Panc1 (cell line): ENCODE measurements around the gene ITIH5. TPM values are rescaled to one million over a fixed set of nuclear protein-coding genes. Genes with fewer than 3 reads are reported as not detected.

Source experiments
- ATAC-seq: fragments of 200-7000 bp; cut with Tn5 transposase; 2 replicates; pipeline ENCODE4 v1.9.1; 2020; ENCODE audit warnings: mild to moderate bottlenecking, moderate library complexity
- BruUV-seq: library from RNA; stranded (reverse); fragments of 400-500 nt; replicated peaks from 2 replicates; lab custom pipeline; 2021; lab: Mats Ljungman, UMichigan
- CTCF ChIA-PET: fragments of 300-600 bp; sonication (Branson Sonifier 250); formaldehyde crosslinking; loops from one replicate; lab custom pipeline; 2022; ENCODE audit warnings: antibody characterized with exemption; lab: Charles Lee
- POLR2A ChIA-PET: fragments of 300-600 bp; sonication (Branson Sonifier 250); formaldehyde crosslinking; loops from one replicate; lab custom pipeline; 2022; ENCODE audit warnings: antibody characterized with exemption; lab: Charles Lee
- DNase-seq: peaks from one replicate; pipeline ENCODE4 v3.0.0-alpha.2; 2010; ENCODE audit warnings: low read depth, low spot score
- H3K27ac ChIP-seq: 2 replicates; pipeline ENCODE4 v1.5.1; 2011; ENCODE audit warnings: mild to moderate bottlenecking, low read length, inconsistent platforms
- H3K27me3 ChIP-seq: fragments of 200-500 bp; sonication (Bioruptor generic); 2 replicates; pipeline ENCODE4 v1.6.0; 2014; ENCODE audit warnings: low read length, inconsistent platforms; ENCODE audit not compliant: control insufficient read depth, insufficient read depth
- H3K36me3 ChIP-seq: fragments of 200-500 bp; sonication (Bioruptor generic); 2 replicates; pipeline ENCODE4 v1.5.1; 2014; ENCODE audit warnings: inconsistent platforms, mild to moderate bottlenecking, low read length, moderate library complexity; ENCODE audit not compliant: control insufficient read depth, insufficient read depth
- H3K4me1 ChIP-seq: 2 replicates; pipeline ENCODE4 v1.5.1; 2011; ENCODE audit warnings: inconsistent platforms, mild to moderate bottlenecking, low read length, moderate library complexity; ENCODE audit not compliant: control insufficient read depth, insufficient read depth
- H3K4me3 ChIP-seq, 2 experiments: 2 replicates each; pipeline ENCODE4 v1.5.1; 2011 to 2012; ENCODE audit warnings: low read depth in 2 of 2, low read length in 2 of 2, mild to moderate bottlenecking in 2 of 2, inconsistent platforms in 1 of 2, moderate library complexity in 1 of 2
- H3K9me3 ChIP-seq: fragments of 200-500 bp; sonication (Bioruptor generic); 2 replicates; pipeline ENCODE4 v1.5.1; 2014; ENCODE audit warnings: low read depth, mild to moderate bottlenecking, inconsistent platforms, low read length, moderate library complexity; ENCODE audit not compliant: control insufficient read depth, insufficient read depth
- CTCF ChIP-seq: fragments of 450-650 bp; IDR thresholded peaks from 2 replicates; pipeline ENCODE4 v1.5.1; 2017; ENCODE audit warnings: mild to moderate bottlenecking
- POLR2AphosphoS5 ChIP-seq: IDR thresholded peaks from 2 replicates; pipeline ENCODE4 v1.6.1; 2012; ENCODE audit warnings: mild to moderate bottlenecking, low read depth, low read length, moderate library complexity
- REST ChIP-seq, 2 experiments: IDR thresholded peaks; 2 replicates each; pipeline ENCODE4 v1.6.1; 2011 to 2012; ENCODE audit warnings: low read depth in 2 of 2, control low read depth in 1 of 2, low read length in 1 of 2, mild to moderate bottlenecking in 1 of 2, moderate library complexity in 1 of 2; ENCODE audit not compliant: insufficient read depth in 1 of 2
- SIN3A ChIP-seq: IDR thresholded peaks from 2 replicates; pipeline ENCODE4 v1.6.1; 2012; ENCODE audit warnings: low read depth, mild to moderate bottlenecking, low read length, moderate library complexity, borderline replicate concordance; ENCODE audit not compliant: insufficient read depth
- TCF7L2 ChIP-seq: IDR thresholded peaks from 2 replicates; pipeline ENCODE4 v1.6.1; 2011; ENCODE audit warnings: mild to moderate bottlenecking, low read depth, low read length, inconsistent platforms
- in situ Hi-C: cut with HindIII; loops from 2 replicates; pipeline ENCODE4 v1.10.0; 2016; ENCODE audit warnings: low sequenced_read_pairs, low pct_unique_long_range_greater_than_20kb
- intact Hi-C: fragments of 100-400 bp; cut with micrococcal nuclease; formaldehyde crosslinking; loops from one replicate; pipeline ENCODE4 v1.10.0; 2022; ENCODE audit not compliant: unreplicated experiment
- total RNA-seq: library from RNA; stranded (reverse); gene quantifications from one replicate; pipeline ENCODE4 v1.2.1, GENCODE V29; 2021; ENCODE audit not compliant: unreplicated experiment

Gene ITIH5
- total RNA-seq, 1 experiment from 2014 or later = not detected

DNA sequence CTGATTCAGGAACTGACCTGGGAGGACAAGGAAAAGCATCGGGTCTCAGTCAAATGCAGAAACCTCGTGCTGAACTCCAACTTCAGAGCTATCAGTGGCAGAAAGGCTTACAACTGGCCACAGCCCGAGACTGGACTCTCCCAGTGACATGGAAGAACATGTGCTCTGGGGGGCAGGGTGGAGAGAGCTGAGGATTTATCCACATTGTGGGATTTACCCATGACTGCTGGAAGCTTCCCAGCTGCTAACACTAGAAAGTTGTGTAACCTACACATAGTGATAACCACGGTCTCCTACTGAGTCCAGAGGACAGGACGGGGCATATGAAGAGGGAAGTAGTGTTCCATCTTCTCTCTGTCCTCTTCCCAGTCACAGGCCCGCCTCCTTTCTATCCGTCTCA lies 103.4 kb downstream of the ITIH5 start:
- Histone ChIP-seq H3K4me3 (no peak overlapping the region), H3K27ac (no peak overlapping the region), H3K9me3 (no peaks in the 10 kb centered on the region), H3K4me1 (no peaks in the 10 kb centered on the region), H3K36me3 (no peaks in the 10 kb centered on the region), H3K27me3 (no peaks in the 10 kb centered on the region; the same call in 1 of the 2 replicates)
- no TSS peak for BruUV-seq
- TF ChIP-seq CTCF = no peak
- no peak for TF ChIP-seq TCF7L2
- TF ChIP-seq POLR2AphosphoS5 = no peak
- TF ChIP-seq REST (IDR thresholded peaks at IDR 0.05; ENCODE audit: insufficient read depth in 1 of 2, low read depth in 2 of 2, low read length in 1 of 2) = no peak
- no peak for TF ChIP-seq SIN3A
- ChIA-PET CTCF (no interaction called here), POLR2A (no interaction called here)
- ATAC-seq = no peak
- intact Hi-C loops = no loop called here
- in situ Hi-C loops = no loop called here
- DNase-seq = no peak

DNA sequence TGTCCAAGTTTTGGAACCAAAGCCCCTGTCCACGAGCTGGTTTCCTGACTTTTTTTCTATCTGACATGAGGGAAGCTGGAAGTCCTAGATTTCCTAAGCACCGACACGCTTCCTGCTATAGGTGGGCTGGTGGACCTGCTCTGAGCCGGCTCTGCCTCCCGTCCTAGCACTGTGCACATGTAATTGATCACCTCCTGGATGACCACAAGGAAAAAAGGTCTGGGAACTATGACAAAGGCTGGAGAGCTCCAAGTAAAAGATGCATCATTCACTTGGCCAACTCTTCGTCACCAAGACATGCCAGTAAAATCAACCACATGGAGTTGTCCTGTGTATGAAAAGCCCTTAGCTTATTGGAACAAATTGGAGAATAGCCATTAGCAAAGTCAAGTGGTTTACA lies 104.8 kb downstream of the ITIH5 start:
- no peak overlapping the region for H3K4me3 ChIP-seq
- ChIA-PET POLR2A (no interaction called here), CTCF (no interaction called here)
- no peaks in the 10 kb centered on the region for H3K4me1 ChIP-seq
- H3K36me3 ChIP-seq = no peaks in the 10 kb centered on the region
- H3K27me3 ChIP-seq = no peaks in the 10 kb centered on the region; the same call in 1 of the 2 replicates
- BruUV-seq = no TSS peak
- ATAC-seq (no peak), DNase-seq (no peak)
- H3K27ac ChIP-seq = no peak overlapping the region
- in situ Hi-C loops (no loop called here), intact Hi-C loops (no loop called here)
- TF ChIP-seq REST (IDR thresholded peaks at IDR 0.05; ENCODE audit: insufficient read depth in 1 of 2, low read depth in 2 of 2, low read length in 1 of 2) = no peak
- no peak for TF ChIP-seq SIN3A
- no peak for TF ChIP-seq CTCF
- no peak for TF ChIP-seq TCF7L2
- no peak for TF ChIP-seq POLR2AphosphoS5
- H3K9me3 ChIP-seq = no peaks in the 10 kb centered on the region
